Hematopoietic multipotent progenitor cell treated with erythropoietin and hydrocortisone succinate and interleukin-3 and kit ligand, for 15 days (in vitro differentiated cells): ENCODE data around the gene LRRC45.

Experiments
- DNase-seq: peaks from one replicate; pipeline ENCODE4 v3.0.0-alpha.2; 2015; ENCODE audit warnings: low spot score

Gene LRRC45

DNA sequence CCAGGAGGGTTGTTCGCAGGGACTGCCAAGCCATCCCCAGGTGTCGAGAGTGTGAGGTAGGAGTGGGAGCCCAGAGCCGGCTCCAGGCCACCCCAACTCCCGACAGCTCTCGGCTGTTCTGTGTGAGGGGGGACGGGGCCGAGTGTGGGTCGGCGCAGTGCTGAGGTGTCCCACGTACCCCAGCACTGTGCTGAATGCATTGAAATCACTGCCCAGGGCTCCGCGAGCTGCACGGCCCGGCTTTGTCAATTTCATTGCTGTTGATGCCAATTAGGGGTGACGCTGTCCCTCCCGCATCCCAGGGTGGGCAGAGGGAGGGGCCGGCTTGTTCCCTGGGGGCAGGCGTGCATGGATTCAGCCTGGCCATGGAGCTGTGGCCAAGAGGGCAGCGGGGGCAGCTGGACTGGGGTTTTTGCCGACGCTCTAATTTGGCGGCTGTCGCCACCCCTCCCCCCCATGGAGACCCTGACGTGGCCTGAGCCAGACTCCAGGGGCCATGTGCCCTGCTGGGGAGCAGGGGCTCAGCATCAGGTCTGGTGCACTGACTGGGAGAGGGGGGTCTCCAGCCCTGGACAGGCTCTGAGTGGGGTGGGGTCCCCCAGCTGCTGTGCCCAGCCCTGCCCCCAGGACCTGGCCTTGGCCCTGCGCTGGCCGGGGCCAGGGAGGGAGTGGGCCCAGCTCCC lies 14.7 kb upstream of the LRRC45 start:
- no peak for DNase-seq

- no peak for DNase-seq
These were observed 14.1 kb upstream of the LRRC45 start for GRCh38 chr17:82008941-82009405.

DNA sequence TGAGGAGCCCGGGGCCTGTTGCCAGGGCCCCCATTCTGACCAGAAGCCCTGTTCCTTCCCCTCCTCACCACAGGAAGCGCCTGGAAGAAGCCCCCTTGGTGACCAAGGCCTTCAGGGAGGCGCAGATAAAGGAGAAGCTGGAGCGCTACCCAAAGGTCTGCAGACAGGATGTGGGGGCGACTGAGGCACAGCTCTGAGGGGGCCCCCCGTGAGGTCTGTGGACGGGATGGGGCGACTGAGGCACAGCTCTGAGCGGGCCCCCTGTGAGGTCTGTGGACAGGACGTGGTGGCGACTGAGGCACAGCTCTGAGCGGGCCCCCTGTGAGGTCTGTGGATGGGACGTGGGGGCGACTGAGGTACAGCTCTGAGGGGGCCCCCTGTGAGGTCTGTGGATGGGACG lies 13.7 kb upstream of the LRRC45 start:
- no peak for DNase-seq

DNA sequence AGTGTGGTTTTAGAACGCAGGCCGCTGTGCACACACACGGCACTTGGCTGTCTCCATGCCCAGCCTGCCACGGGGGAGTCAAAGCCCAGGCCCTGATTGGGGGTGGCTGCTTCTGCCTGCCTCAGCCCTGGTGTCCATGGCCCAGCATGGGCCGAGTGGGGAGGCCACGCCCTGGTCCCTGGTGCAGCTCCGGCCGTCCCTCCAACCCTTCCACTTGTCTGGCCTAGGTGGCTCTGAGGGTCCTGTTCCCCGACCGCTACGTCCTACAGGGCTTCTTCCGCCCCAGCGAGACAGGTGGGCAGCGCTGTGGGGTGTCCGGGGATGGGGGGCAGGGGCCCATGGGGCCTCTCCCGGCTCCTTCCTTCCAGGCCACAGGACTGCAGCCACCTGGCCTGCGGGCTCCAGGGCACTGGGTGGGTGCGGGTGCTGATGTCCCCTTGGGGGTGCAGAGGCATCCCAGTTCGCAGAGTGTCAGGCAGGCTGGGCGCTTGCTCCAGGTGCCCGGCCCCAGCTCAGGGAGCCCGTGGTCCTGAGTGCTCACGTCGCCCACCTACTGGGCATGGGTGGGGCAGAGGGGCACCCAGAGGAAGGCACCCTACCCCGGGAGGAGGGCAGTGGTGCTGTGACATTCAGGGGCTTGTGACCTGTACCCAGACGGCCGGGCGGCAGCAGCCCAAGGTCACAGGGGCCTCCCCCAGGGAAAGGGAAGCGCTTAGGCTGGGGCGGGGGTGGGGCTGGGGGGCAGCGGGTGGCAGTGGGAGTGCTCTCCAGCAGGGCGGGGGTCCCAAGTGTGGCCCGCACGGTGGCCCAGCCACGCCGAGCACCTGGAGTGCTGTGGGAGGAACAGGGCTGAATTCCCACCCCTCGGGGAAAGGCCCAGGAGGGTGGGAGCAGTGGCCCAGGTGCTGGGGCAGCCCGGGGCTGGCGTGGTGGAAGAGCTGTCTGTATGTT lies 12.3 kb upstream of the LRRC45 start:
- no peak for DNase-seq

DNA sequence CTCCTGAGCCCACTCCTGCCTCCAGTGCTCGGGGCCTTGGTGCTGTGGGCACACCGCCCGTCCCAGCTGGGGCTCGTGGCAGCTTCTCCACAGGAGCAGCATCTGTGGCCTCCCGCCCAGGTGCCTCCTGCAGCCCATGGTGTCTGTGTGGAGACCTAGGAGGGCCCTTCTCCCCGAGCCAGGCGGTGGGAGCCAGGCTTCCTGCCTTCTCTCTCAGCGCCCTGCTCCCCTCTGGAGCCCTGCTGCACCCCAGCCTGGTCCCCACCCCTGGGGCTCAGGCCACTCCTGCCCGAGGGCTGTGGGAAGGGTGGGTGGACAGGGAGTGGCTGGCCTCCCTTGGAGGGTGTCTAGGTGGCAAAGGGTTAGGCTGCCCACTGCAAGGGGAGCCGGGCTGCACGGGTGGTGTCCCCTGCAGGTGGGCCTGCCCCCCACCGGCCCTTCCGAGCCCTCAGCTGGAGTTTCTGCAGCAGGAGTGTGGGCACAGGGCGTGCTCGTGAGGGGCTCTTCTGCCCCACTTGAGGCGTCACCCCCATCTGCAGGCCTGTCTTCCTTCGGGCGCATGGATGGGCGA lies 11.4 kb upstream of the LRRC45 start:
- no peak for DNase-seq

DNA sequence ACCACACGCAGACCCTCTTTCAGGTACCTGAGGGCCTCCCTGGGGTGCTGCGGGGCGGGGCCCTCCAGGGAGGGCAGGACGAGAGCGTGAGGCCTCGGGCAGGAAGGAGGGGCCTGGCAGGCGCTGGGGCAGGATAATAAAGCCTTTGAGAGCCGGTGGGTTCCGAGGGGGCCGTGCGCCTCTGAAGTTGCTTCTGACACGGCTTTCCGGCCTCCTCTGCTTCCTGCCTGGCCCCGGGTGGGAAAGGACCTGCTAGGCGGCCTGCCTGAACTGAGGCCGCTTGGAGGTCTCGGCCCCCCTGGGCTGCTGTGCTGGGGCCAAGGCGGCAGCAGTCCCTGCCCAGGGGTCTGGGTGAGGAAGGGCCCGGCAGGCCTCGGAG lies 10.9 kb upstream of the LRRC45 start:
- DNase-seq, result no peak

DNA sequence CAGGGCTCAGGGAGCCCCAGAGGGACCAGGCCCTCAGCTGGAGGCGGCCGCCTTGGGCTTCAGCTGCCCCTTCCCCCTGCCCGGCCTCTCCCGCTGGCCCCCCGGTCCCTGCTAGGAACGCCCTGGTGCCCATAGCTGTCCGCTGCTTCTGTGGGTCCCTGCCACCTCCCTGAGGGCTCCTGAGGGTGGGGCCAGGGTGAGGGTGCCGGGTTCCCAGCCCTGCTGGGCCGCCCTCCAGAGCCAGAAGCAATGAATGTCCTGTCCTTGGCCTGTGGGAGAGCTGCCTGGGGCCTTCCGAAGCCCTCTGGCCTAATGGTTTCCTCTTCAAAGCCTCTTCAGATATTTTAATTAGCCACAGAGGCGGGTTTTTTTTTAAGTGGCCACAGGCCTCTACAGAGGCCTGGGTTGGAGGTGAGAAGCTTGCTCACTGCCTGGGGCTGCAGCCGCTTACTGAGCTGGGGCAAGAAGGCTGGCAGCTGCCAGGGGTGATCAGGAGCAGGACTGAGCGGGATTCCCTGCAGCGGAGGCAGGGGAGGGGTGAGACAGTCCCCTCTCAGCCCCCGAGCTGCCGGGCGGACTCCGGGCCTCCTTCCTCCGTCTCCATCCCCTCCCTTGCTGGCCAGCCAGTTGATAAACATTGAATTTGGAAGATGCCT lies 10.3 kb upstream of the LRRC45 start:
- DNase-seq, result no peak

DNA sequence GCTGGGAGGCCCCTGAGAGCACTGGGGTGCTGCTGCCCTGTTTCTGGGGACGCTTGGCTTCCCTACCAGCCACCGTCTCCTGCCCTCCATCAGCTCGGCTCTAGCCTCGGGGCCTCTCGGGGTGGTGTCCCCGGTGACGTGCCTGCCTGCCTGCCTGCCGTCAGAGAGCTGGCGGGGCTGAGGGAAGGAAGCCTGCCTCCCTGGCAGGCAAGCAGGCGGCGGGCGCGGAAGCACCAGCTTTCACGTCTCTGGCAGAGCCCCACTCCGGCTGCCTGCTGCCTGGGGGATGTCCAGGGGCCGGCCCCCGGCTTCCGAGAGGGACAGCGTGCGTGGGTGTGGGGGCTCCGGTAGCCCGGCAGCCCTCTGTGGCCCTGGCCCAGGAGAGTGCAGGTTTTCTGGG lies 9.8 kb upstream of the LRRC45 start:
- no peak for DNase-seq

DNA sequence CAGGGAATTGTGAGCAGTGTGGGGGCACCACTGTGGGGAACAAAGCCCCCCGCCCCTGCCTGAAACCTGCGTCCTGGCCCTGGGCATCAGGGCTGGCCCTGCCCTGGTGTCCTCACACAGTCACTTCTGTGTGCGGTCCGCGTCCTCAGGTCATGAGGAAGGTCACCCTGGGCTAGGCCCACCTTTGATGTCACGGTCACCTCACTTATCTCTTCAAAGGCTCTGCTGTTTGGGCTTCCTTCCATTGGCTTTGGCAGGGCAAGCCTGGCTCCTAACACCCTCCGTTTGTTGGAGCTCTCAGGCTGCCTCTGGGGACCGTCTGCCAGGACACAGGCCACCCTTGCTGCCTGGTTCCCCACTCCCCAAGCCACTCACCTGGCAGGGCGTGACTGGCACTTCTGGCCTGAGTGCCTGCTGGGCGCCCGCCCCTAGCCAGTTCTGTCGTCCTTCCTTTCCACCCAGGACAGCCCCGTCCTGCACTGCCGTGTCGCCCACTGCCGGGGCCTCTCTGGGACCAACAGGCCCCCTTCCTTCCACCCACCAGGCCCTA lies 9.3 kb upstream of the LRRC45 start:
- DNase-seq, result no peak

GRCh38 chr17:82014432-82014831 lies 8.7 kb upstream of the LRRC45 start:
- DNase-seq, result no peak

- DNase-seq, result no peak
These were observed 8.2 kb upstream of the LRRC45 start for GRCh38 chr17:82014971-82015310.

DNA sequence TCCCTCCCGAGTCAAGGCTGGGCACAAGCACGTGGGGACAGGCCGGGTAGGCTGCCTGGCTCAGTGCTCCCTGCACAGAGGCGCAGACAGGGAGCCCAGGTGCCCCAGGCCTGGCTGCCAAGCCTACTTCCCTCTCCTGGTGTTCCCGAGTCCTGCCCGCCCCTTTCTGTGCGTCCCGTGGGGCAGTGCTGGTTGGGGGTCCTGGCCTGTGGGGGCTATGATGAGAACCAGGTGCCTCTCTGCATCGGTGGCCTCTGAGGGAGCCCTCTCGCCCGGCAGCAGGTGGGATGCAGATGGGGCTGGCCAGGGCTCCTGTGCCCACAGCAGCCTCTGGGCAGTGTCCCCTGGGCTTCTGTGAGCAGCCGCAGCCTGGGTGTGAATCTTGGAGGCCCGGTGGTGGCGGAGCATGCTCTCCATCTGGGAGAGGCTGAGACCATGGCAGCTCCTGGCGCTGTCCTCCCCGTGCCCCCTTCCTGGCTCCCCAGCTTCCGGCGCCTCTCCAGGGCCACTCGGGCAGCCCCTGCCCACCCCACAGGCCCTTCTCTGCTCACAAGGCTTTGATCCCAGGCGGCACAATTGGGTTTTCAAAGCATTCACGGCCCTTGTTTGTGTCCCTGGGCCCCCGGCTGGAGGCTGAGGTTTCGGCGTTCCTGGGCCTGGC lies 7.7 kb upstream of the LRRC45 start:
- no peak for DNase-seq

- no peak for DNase-seq
These were observed 6.8 kb upstream of the LRRC45 start for GRCh38 chr17:82016061-82016874.

GRCh38 chr17:82016875-82017459 lies 6.1 kb upstream of the LRRC45 start:
- DNase-seq, result no peak

DNA sequence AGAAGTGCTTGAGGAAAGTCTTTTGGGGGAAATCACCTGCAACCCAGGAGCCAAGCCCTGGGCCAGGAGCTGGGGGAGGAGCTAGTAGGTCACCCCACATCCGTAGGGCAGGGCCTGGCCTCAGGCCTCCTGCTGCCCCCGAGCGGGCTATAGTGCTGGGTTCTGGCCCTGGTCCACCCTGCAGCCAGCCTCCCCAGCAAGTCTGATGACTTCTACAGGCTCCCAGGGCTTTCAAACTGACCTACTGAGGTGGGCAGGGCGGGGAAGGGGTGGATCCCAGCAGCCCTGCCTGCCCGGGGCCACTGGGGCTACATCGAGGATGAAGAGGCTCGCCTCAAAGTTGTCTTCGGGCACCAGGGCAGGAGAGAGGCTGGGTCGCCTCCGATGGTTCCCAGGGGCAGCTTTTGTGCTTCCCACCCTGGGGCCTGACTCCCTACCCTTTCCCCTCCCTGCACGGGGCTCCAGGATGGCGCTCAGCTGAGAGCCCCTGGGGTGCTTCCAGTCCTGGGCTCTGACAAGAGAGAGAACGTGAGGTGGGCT lies 5.4 kb upstream of the LRRC45 start:
- DNase-seq, result no peak

DNA sequence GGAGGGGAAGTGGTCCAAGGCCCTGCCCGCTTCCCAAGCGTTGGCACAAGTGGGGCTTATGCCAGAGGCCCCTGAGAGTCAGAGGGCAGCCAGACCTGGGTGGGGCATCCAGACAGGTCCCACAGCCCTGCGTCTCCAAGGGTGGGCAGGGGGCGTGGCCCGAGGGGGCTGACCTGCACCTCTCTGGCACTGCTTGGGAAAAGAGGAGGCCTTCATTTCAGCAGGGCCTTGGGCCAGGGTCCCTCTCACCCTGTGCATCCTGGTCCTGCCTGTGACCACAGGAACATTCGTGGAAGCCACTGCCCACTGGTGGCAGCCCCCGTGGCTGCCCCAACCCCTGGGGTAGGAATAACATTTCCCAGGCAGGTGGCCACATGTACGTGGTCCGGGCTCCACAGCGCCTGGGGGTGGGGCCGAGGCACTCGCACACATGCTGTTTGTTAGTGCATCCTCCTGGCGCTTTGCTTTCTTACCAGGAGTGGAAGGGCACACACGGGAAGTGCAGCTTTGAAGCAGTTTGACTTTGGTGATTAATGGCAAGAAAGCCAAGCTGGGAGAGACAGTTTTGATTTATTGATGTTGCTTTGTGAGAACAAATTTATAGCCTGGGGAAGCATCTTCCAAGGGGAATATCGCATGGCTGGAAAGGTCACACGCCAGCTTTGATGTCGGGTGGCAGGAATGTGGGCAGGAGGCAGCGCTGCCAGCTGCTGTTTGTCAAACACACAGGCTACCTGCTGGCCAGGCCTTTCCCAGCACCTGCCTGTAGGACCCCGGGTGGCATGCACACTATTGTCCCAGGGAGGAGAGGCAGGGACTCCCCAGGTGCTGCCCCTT lies 4.7 kb upstream of the LRRC45 start:
- no peak for DNase-seq

DNA sequence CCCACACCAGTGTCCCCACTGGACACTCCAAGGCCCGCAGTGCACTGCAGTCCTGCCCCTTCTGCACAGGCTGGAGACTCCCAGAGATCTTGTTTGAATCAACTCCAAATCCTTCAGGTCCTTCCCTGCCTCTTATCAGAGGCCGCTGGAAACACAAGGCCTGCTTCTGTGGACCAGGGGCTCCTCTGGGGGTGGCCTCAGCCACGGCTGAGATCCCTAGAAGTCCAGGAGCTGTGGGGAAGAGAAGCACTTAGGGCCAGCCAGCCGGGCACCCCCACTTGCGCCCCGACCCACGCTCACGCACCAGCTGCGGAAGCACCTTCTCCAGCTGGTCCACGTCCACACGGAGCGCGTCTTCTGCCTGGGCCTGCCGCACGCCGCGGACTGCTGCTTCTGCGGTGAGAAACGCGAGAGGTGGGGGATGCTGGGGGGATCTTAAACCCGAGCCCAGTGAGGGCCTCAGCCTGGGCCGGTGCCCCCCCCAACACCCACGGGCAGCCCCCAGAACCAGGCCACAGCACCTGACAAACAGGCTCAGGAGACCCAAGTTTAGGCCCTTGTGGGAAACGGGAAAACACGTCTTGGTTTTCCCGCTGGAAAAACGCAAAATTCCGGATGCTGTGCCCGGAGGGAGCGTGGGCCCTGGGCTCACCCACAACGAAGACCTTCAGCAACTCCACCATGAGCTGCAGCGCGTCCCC lies 4.0 kb upstream of the LRRC45 start:
- no peak for DNase-seq

GRCh38 chr17:82019690-82020571 lies 3.2 kb upstream of the LRRC45 start:
- peak; percentile 63 for DNase-seq
